Endothelial cell of umbilical vein (primary cell): ENCODE measurements around the gene RSRC1. TPM values are rescaled to one million over a fixed set of nuclear protein-coding genes. Genes with fewer than 3 reads are reported as not detected.

Experiments
- BruUV-seq: library from RNA; stranded (reverse); fragments of 400-500 nt; replicated peaks from 2 replicates; lab custom pipeline; 2021; lab: Mats Ljungman, UMichigan
- CTCF ChIA-PET: fragments of 300-600, 350-600 bp; sonication (Branson Sonifier 250); formaldehyde crosslinking; loops from one replicate; lab custom pipeline; 2021; ENCODE audit warnings: antibody characterized with exemption, inconsistent platforms; lab: Charles Lee
- POLR2A ChIA-PET: fragments of 300-600, 350-600 bp; sonication (Branson Sonifier 250); formaldehyde crosslinking; loops from one replicate; lab custom pipeline; 2021; ENCODE audit warnings: antibody characterized with exemption, inconsistent platforms; lab: Charles Lee
- DNase-seq: peaks from one replicate; pipeline ENCODE4 v3.0.0-alpha.2; 2011; ENCODE audit warnings: low read depth, low spot score
- FAIRE-seq: peaks from 2 replicates; lab custom pipeline; 2011; peaks lifted over from hg19 to GRCh38; lab: Jason Lieb, UNC
- H2AFZ ChIP-seq: 2 replicates; pipeline ENCODE4 v1.6.0; 2012; ENCODE audit warnings: low read depth, low read length, control low read depth, inconsistent platforms
- H3K27ac ChIP-seq: 2 replicates; pipeline ENCODE4 v1.5.1; 2011; ENCODE audit warnings: low read depth, mild to moderate bottlenecking, control low read depth, low read length, moderate library complexity; ENCODE audit not compliant: insufficient read depth
- H3K27me3 ChIP-seq, 2 experiments: 2 replicates each; pipeline versions ENCODE4 v1.6.0 to v1.6.1; 2011; ENCODE audit warnings: low read length in 2 of 2, mixed read lengths in 1 of 2; ENCODE audit not compliant: control insufficient read depth in 2 of 2, insufficient read depth in 2 of 2
- H3K36me3 ChIP-seq, 2 experiments: 2 replicates in 1 of 2; 3 replicates in 1 of 2; pipeline ENCODE4 v1.5.1; 2011; ENCODE audit warnings: low read length in 2 of 2, mild to moderate bottlenecking in 1 of 2, moderate library complexity in 1 of 2; ENCODE audit not compliant: control insufficient read depth in 2 of 2, insufficient read depth in 2 of 2; ENCODE audit errors: extremely low read depth in 1 of 2
- H3K4me1 ChIP-seq: 3 replicates; pipeline ENCODE4 v1.5.1; 2011; ENCODE audit warnings: mild to moderate bottlenecking, low read length; ENCODE audit not compliant: control insufficient read depth, insufficient read depth; ENCODE audit errors: extremely low read depth
- H3K4me2 ChIP-seq: 2 replicates; pipeline ENCODE4 v1.6.1; 2011; ENCODE audit warnings: low read length, control low read depth, mixed read lengths; ENCODE audit not compliant: insufficient read depth
- H3K4me3 ChIP-seq, 3 experiments: fragments of 200-600 bp in 1 of 3; sonication (generic), shearing (Covaris generic) in 1 of 3; replicated peaks in 1 of 3; 2 replicates each; pipeline ENCODE4 v1.5.1; 2011 to 2016; ENCODE audit warnings: control low read depth in 3 of 3, low read length in 3 of 3, mild to moderate bottlenecking in 2 of 3, inconsistent platforms in 1 of 3, low read depth in 1 of 3, moderate library complexity in 1 of 3; ENCODE audit not compliant: insufficient read depth in 1 of 3
- H3K79me2 ChIP-seq: 2 replicates; pipeline ENCODE4 v1.6.0; 2012; ENCODE audit warnings: low read length, inconsistent platforms; ENCODE audit not compliant: control insufficient read depth, insufficient read depth
- H3K9ac ChIP-seq: replicated peaks from 2 replicates; pipeline ENCODE3; 2011; ENCODE audit warnings: low read length, control low read depth; ENCODE audit not compliant: insufficient read depth; ENCODE audit errors: extremely low read depth
- H3K9me1 ChIP-seq: replicated peaks from 3 replicates; pipeline ENCODE4 v1.6.0; 2011; ENCODE audit warnings: mild to moderate bottlenecking, low read length; ENCODE audit not compliant: control insufficient read depth, insufficient read depth; ENCODE audit errors: extremely low read depth
- H3K9me3 ChIP-seq: replicated peaks from 2 replicates; pipeline ENCODE4 v1.5.1; 2012; ENCODE audit warnings: low read length, inconsistent platforms; ENCODE audit not compliant: control insufficient read depth, insufficient read depth
- H4K20me1 ChIP-seq: replicated peaks from 2 replicates; pipeline ENCODE3; 2011; ENCODE audit warnings: mild to moderate bottlenecking, low read length; ENCODE audit not compliant: control insufficient read depth, insufficient read depth; ENCODE audit errors: extremely low read depth
- CTCF ChIP-seq, 2 donors: IDR thresholded peaks; 1 replicate in 1 of 2; 2 replicates in 1 of 2; pipeline ENCODE4 v1.5.1; 2011; ENCODE audit warnings: low read length in 2 of 2, mild to moderate bottlenecking in 2 of 2, moderate library complexity in 2 of 2, control low read depth in 1 of 2, inconsistent platforms in 1 of 2, low read depth in 1 of 2; ENCODE audit not compliant: insufficient read depth in 1 of 2; ENCODE audit errors: extremely low read depth in 1 of 2
- EZH2 ChIP-seq: IDR thresholded peaks from 2 replicates; pipeline ENCODE4 v1.6.1; 2012; ENCODE audit warnings: borderline replicate concordance, low read depth, mild to moderate bottlenecking, moderate library complexity, low read length, inconsistent platforms; ENCODE audit not compliant: severe bottlenecking
- dilution Hi-C: fragments of 300-500 bp; cut with MboI; formaldehyde crosslinking; loops from one replicate; pipeline ENCODE4 v1.15.0; 2019; ENCODE audit warnings: low sequenced_read_pairs; ENCODE audit not compliant: extremely low pct_ligation_motif_present
- intact Hi-C: fragments of 100-400 bp; cut with micrococcal nuclease; formaldehyde crosslinking; loops from one replicate; pipeline ENCODE4 v1.10.0; 2022
- polyA plus RNA-seq, 4 experiments: library from polyadenylated mRNA; depleted of rRNA in 3 of 4; stranded (reverse) in 3 of 4; unstranded in 1 of 4; fragments of >200 nt; gene quantifications; 2 replicates each; pipeline versions ENCODE4 v1.2.1 to v1.2.3, GENCODE V29; 2011 to 2012; ENCODE audit warnings: missing spikeins in 1 of 4
- total RNA-seq: library from RNA; stranded (reverse); gene quantifications from 2 replicates; pipeline ENCODE4 v1.2.3, GENCODE V29; 2021

Gene RSRC1
- total and polyA plus RNA-seq, 2 donors (not counting 3 experiments of a cell fraction or from before 2014, with no cell fraction given), result 1.8 to 25.4 TPM

- no peak overlapping the region for H3K4me2 ChIP-seq
- intact Hi-C loops, result loop anchor here (1.0 to 2.0 kb wide), 5 partner anchors 343 to 902 kb away; no protein-coding TSS in a partner anchor
- POLR2A ChIA-PET, result no interaction called here
Observed at GRCh38 chr3:158434412-158435038, 324.6 kb downstream of the RSRC1 start.

More at GRCh38 chr3:158434412-158435038, 324.6 kb downstream of the RSRC1 start:
- no peaks in the 10 kb centered on the region for H3K79me2 ChIP-seq
- H3K9ac ChIP-seq, result no peak overlapping the region
- CTCF ChIA-PET, result interaction anchor here (0.6 to 3.5 kb wide), 57 partner anchors 9 to 1230 kb away, joined by 3 to 58 read pairs (median 4); partner anchors contain the start of genes MLF1 and RSRC1
- BruUV-seq, result no TSS peak
- dilution Hi-C loops, result no loop called here
- peak; percentile 77 for DNase-seq
- no peaks in the 10 kb centered on the region for H3K36me3 ChIP-seq
- no peaks in the 10 kb centered on the region for H3K4me1 ChIP-seq
- H3K27me3 ChIP-seq, result no peaks in the 10 kb centered on the region
- no peaks in the 10 kb centered on the region for H3K9me3 ChIP-seq
- H3K9me1 ChIP-seq, result no peaks in the 10 kb centered on the region
- H3K27ac ChIP-seq, result no peak overlapping the region
- TF ChIP-seq CTCF (IDR thresholded peaks at IDR 0.05; ENCODE audit: extremely low read depth in 1 of 2, insufficient read depth in 1 of 2, low read depth in 1 of 2, low read length in 2 of 2), result peak; percentile 44 to 55
- no peak for TF ChIP-seq EZH2
- H4K20me1 ChIP-seq, result no peaks in the 10 kb centered on the region
- no peak overlapping the region for H3K4me3 ChIP-seq
- peak; percentile 91 for FAIRE-seq
- H2AFZ ChIP-seq, result no peak overlapping the region
